Activated T-helper 1 cell treated with anti-CD3 and anti-CD28 coated beads, Interleukin-2, amount 50 U/mL, for 16 hours (primary cell): ENCODE data around the gene OLFML2A.
"Not testable (repeated sequence)": the region's sequence is repeated elsewhere in the genome, so short reads cannot be mapped to it uniquely, and the experiment has no call there.

Experiments
- DNase-seq, 2 donors: peaks; one replicate each; pipeline ENCODE4 v3.0.0-alpha.2; 2020; ENCODE audit warnings: low read depth in 1 of 2, low spot score in 1 of 2

The OLFML2A gene

GRCh38 chr9:124776954-124777648 is at the start of gene OLFML2A:
Gene OLFML2A, plus strand, starts transcription at chr9:124777133. Its CDS starts 138 bp downstream, at chr9:124777271.
- no peak for DNase-seq

GRCh38 chr9:124730772-124731171 is 46.2 kb upstream of the OLFML2A start:
- DNase-seq = no peak

- no peak for DNase-seq
Measured at GRCh38 chr9:124733964-124734740, 42.8 kb upstream of the OLFML2A start.

- DNase-seq = not testable (repeated sequence)
Measured at GRCh38 chr9:124734741-124735083, 42.2 kb upstream of the OLFML2A start.

- DNase-seq = no peak
Measured at GRCh38 chr9:124735121-124735520, 41.8 kb upstream of the OLFML2A start.

GRCh38 chr9:124738075-124738474 is 38.9 kb upstream of the OLFML2A start:
- not testable (repeated sequence) for DNase-seq

GRCh38 chr9:124739360-124739759 is 37.6 kb upstream of the OLFML2A start:
- DNase-seq = no peak

- DNase-seq = no peak
Measured at GRCh38 chr9:124741149-124741548, 35.8 kb upstream of the OLFML2A start.

- DNase-seq = no peak
Measured at GRCh38 chr9:124741662-124742061, 35.3 kb upstream of the OLFML2A start.

- no peak for DNase-seq
Measured at GRCh38 chr9:124742940-124743339, 34.0 kb upstream of the OLFML2A start.

GRCh38 chr9:124743686-124744348 is 33.1 kb upstream of the OLFML2A start:
- DNase-seq = no peak

- DNase-seq = no peak
Measured at GRCh38 chr9:124747065-124747464, 29.9 kb upstream of the OLFML2A start.

- DNase-seq = no peak
Measured at GRCh38 chr9:124749284-124749683, 27.6 kb upstream of the OLFML2A start.

- DNase-seq = no peak
Measured at GRCh38 chr9:124749781-124750180, 27.2 kb upstream of the OLFML2A start.

GRCh38 chr9:124752967-124753366 is 24.0 kb upstream of the OLFML2A start:
- DNase-seq = no peak

GRCh38 chr9:124754289-124754688 is 22.6 kb upstream of the OLFML2A start:
- no peak for DNase-seq

- DNase-seq = no peak
Measured at GRCh38 chr9:124755061-124755460, 21.9 kb upstream of the OLFML2A start.

GRCh38 chr9:124756011-124756410 is 20.9 kb upstream of the OLFML2A start:
- DNase-seq = no peak

GRCh38 chr9:124757616-124758015 is 19.3 kb upstream of the OLFML2A start:
- no peak for DNase-seq

GRCh38 chr9:124758061-124758460 is 18.9 kb upstream of the OLFML2A start:
- no peak for DNase-seq

GRCh38 chr9:124758691-124759090 is 18.2 kb upstream of the OLFML2A start:
- DNase-seq = no peak

GRCh38 chr9:124759327-124759726 is 17.6 kb upstream of the OLFML2A start:
- DNase-seq = no peak
